GM18508 (cell line): ENCODE measurements around the gene PPP1R12A.
"Not testable (repeated sequence)": the region's sequence is repeated elsewhere in the genome, so short reads cannot be mapped to it uniquely, and the experiment has no call there.

Experiments
- ATAC-seq: cut with Tn5 transposase; IDR thresholded peaks from one replicate; pipeline ENCODE4 v1.9.1; 2021; ENCODE audit warnings: moderate number of reproducible peaks; ENCODE audit not compliant: insufficient read depth, unreplicated experiment

The PPP1R12A gene

DNA sequence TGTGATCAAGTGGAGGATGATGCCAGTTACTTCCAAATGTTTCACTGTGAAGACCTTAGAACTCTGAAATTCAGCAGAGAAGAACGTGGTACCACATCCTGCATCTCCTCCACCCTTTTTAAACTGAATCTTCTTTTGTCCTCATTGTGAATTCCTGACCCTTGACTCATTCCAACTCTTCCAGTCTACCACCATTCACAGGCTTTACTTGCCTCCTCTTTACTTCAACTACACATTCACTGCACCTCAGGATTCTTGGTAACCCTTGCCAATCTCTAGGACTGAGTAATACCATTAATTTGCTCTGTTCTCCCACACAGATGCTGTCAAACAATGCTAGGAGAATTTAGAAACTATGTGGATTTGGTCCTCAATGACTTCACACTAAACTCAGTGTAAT lies 37.3 kb downstream of the PPP1R12A start:
- no peak for ATAC-seq

DNA sequence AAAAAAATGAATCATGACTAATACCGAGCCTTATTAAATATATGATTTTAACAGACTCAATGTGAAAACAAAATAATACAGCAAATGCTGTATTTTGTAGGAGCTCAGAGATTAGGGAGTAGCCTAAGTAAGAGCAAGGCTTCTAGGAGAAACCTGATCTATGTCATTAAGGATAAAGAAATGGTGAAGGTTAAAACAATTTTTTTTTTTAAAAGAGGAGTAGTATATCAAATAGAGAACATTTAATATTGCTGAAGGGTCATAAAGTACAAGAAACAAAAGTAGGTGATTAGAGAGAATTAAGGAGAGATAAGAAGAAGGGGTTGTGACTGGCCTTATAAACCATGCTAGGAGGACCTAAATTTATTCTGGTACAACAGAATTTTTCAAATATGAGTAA lies 39.1 kb downstream of the PPP1R12A start:
- no peak for ATAC-seq

DNA sequence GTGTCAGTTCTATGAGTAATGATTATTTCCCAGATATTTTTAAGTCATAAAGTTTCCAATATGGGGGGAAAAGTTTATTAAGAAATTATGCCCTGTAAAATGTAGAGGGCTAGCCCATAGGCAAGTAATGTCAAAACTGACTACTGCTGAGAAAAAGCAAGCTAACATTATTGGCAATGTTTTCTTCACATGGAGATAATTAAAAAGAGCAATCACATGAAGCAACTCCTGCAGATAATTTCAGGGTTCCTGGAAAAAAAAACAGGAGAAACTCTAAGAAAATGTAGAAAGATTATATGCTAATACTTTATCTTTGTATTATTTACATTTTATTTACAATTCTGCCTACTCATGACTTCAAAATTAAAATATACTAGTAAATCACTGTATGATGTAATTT lies 39.8 kb downstream of the PPP1R12A start:
- no peak for ATAC-seq

DNA sequence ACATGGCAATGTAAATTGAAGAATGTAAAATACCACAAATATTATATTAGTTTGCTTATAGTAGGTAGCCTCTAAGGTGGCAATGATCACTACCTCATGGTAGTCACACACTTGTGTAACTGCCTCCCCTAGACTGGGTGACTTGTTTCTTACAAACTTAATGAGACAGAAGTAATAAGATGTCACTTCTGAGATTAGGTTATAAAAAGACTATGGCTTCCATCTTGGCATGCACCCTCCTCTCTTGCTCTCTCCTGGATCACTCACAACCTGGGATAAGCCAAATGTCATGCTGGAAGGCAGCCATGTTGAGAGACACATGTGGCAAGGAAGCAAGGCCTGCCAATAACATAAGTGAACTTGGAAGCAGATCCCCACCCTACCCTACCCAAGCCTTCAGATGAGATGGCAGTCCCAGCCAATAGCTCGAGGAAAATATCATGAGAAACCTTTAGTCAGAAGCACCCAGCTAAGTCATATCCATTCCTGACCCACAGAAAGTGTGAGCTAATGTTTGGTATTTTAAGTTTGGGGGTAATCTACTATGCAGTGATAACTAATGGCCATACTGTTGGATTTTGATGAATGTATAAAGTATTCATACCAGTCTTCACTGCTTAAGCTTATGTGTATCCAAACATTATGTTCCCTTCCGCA lies 43.3 kb downstream of the PPP1R12A start:
- no peak for ATAC-seq

DNA sequence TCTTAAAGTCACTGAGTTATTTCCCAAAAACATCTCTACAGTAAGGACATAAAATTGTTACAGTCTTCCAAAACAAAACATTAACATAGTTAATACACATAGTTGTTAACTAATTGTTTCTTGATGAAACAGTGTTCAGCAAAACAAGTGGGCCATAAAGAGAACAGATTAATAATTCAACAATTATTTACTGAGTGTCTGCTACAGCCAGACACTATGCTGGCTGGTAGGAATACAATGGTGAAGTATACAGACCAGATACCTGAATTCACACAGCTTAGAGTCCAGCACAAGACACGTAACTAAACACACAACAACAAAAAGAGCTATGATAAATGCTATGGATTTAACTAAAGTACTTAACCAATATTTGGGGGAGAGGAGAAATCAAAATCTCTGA lies 47.0 kb downstream of the PPP1R12A start:
- ATAC-seq = no peak

DNA sequence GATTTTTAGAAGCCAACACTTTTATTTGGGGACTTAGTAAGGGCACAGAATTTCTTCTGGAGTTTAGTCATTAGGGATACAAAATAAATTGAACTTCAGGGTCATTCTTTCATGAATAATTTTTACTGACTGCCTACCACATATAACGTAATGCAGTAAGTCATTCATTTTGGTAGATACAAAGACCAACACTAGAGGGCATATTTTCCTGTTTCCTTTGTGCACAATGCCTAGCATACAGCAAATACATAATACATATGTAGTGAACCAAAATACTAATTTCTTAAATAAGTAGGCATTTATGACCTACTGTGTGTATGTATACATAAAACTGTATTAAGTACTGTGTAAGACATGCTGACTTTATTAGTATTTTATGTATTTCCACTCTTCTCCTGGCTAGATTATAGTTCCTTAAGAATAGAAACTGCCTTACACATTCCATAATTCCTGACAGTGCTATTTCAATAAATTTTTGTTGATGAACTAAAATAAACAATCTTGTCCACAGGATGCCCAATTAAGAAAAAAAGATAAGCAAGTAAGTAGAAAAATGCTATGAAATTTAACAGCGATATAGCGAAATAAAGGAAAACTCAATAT lies 47.9 kb downstream of the PPP1R12A start:
- ATAC-seq = no peak

DNA sequence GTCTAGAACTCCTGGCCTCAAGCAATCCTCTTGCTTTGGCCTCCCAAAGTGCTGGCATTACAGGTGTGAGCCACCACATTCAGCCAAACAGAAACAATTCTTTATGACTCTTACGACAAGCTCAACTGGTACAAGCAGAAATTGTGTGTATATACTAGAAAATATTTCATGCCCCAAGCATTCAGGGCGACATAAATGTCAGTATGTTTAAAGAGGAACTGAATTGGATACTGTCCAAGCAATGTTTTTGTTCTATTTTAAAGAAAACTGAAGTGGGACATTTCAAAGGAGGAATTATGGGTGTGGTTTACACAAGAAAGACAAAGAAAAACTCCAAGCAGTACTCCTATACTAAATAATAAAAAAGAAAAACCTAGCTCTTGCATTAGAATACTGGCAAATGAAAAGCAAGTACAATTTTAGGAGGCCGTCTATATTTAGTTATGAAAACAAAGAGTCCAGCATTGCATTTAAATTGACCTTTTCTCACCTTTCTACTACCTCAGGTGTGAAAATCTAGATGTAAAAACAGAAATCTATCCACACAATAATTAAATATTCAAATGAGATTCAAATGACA lies 48.9 kb downstream of the PPP1R12A start:
- ATAC-seq = no peak

DNA sequence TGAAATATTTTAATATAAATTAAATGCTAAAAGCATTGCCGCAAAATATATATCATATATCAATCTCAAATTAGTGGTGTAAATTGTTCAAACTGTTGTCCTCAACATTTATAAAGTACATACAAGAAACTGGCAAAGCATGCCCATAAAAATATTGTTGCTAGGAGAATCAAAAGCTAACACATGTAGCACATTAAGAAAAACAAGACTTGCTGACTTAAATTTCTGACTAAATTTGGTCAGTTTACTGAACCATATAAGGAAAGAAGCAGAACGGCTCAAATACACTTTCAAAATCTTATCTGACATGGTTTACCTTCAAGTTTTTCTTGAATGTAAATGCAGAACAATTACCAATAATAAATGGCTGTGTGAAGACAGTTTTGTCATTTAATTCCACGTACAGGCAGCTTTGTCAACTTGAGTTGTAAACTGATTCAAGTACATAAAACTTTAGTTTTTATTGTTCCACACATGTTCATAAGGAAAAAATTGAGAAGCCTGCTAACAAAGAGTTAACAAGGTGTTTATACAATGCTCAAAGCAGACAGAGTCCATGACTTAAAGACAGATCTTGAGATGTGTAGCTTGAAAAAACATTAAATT lies 50.4 kb downstream of the PPP1R12A start:
- no peak for ATAC-seq

DNA sequence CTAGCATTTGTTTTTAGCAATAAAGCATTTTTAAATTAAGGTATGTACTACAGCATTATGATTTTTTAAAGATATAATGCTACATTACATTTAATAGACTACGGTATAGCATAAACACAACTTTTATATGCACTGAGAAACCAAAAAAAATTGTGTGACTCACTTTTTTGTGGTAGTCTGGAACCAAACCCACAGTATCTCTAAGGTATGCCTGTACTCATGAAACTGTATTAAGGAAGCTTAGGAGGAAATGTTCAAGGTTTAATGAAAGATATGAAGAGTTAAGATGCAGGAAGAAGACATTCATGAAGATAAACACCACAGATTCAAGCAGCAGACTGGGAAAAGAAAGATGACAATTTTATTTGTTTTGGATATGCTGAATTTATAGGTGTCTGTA lies 51.7 kb downstream of the PPP1R12A start:
- ATAC-seq = no peak

DNA sequence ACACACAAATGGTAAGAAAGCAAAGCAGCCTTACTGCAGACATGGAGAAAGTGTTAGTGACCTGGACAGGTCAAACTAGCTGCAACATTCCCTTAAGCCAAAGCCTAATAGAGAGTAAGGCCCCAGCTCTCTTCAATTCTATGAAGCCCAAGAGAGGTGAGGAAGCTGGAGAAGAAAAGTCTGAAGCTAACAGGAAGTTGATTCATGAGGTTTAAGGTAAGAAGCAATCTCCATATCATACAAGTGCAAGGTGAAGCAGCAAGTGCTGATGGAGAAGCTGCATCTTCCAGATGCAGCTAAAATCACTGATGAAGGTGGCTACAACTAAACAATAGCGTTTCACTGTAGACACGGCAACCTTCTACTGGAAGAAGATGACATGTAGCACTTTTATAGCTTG lies 53.5 kb downstream of the PPP1R12A start:
- ATAC-seq = no peak

DNA sequence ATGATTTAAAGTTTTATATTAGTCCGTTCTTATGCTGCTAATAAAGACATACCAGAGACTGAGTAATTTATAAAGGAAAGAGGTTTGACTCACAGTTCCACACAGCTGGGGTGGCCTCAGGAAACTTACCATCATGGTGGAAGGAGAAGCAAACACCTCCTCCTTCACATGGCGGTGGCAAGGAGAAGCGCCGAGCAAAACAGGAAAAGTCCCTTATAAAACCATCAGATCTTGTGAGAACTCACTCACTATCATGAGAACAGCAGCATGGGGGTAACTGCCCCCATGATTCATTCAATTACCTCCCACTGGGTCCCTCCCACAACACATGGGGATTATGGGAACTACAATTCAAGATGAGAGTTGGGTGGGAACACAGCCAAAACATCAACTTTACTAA lies 56.4 kb downstream of the PPP1R12A start:
- not testable (repeated sequence) for ATAC-seq

DNA sequence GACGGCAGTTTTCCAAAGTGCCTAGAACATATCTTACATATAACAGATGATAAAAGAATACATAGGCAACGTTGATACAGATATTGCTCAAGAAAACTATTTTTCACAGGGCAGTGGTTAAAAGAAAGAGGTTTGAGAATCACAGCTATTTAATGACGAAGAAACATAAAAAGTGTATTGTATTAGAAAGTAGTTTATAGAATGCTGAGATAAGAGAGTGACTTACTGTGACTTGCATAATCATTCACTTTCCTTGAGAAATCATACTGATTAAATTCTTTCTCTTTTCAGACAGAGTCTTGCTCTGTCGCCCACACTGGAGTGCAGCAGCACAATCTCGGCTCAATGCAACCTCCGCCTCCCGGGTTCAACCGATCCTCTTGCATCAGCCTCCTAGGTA lies 57.7 kb downstream of the PPP1R12A start:
- ATAC-seq = no peak

DNA sequence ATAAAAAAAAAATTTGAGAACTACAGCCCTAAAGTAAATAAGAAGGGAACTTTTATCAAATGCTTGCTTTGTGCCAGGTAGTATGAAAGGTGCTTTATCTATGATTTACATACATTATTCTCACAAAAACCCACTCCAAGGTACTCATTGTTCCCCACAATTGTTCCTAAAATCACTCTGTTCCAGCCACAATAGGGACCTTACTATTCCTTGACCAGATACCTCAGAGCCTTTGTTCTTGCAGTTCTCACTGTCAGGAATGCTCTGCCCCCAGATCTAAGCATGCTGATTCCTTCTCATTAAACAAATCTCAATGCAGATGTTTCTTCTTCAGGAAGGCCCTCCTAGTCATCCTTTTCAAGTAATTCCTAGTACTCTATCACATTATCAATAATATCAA lies 60.2 kb downstream of the PPP1R12A start:
- ATAC-seq = no peak

DNA sequence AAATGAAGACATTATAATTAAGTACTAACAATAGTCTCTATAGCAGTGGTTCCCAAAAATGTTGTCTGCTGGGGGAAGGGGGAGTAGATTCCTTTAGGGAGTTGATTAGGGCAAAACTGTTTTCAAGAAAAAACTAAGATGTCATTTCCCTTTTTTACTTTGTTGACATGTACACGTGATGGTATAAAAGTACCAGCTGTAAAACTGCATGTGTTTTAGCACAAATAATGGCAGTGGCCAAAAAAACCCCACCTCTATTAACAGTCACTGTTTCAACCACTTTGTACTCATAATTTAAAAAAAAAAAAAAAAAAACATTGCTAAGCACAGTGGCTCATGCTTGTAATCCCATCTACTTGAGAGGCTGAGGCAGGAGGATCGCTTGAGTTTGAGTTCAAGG lies 61.7 kb downstream of the PPP1R12A start:
- ATAC-seq = no peak

DNA sequence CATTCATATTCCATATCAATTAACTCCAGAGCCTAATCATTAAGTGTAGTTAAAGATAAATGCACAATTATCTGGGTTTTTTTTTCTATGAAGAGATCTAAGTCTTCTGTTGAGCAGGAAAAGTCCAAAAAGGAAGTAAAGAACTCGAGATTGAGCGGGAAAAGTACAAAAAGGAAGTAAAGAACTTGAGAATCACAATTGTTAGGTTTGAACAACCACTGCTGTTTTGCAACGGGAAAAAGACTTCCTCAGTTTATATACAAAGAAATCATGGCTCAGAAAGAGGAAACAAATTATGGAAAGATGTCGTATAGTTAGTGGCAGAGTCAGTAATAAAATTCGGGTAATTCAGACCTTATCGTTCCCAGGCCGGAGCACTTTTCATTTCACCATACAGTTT lies 63.3 kb downstream of the PPP1R12A start:
- ATAC-seq = no peak

DNA sequence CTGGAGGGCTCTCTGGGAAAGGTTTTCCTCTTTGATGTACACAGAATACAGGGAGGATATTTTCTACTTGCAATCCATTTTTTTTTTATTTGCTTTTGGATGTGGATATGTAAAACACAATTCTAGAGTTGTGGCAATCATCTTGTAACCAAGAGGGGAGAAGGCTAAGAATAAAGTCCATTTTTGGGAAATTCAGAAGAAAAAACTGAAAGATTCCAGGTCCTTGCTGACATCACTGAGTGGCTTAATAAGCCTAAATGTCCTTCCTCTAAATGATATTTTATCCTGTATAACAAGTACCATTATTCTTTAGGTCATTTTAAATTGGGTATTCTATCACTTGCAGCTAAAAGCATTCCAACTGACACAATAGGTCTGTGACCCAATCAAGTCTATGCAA lies 64.0 kb downstream of the PPP1R12A start:
- ATAC-seq = no peak

DNA sequence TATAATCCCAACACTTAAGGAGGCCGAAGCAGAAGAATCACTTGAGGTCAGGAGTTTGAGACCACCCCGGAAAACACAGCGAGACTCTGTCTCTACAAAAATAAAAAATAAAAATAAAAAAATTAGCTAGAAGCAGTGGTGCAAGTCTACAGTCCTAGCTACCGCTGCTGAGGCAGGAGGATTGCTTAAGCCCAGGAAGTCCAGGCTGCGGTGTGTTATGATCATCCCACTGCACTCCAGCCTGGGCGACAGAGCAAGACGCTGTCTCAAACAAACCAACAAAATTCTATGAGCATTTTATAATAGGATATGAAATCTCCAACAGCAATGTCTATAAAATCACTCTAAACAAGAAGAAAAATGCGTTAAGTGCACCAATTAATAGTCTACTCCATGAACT lies 75.3 kb downstream of the PPP1R12A start:
- no peak for ATAC-seq

DNA sequence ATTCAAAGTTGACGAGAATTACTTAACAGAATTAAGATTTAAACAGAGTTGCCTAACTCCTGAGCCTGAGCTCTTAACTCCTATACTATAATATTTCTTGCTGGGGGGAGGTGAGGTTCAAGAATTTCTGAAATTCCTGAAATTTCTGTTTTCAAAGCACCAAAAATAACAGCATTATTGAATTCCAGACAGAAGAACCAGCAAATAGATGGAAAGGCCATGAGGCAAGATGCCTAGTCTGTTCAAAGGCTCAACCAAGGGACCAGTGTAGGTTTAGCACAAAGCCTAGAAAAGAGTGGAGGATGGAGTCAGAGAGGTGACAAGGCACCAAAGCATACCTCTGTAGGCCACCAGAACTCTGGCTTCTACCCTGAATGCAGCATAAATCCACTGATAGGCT lies 76.4 kb downstream of the PPP1R12A start:
- no peak for ATAC-seq

DNA sequence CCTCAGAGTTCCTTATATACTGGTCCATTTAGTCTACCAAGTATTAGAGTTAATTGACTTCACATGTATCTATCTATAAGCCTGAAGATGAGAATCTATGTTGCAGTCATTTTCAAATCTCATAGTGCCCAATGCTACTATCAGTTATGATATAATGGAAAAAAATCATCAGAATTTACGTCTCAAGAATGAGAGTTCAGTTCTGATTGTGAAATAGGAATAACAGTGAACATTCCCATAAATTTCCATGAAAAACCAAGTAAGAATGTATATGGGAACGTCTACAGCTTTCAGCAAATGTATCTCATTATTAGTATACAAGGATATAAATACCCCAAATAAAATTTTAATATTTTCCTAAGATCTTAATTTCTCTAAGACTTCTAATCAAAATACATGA lies 77.2 kb downstream of the PPP1R12A start:
- no peak for ATAC-seq

DNA sequence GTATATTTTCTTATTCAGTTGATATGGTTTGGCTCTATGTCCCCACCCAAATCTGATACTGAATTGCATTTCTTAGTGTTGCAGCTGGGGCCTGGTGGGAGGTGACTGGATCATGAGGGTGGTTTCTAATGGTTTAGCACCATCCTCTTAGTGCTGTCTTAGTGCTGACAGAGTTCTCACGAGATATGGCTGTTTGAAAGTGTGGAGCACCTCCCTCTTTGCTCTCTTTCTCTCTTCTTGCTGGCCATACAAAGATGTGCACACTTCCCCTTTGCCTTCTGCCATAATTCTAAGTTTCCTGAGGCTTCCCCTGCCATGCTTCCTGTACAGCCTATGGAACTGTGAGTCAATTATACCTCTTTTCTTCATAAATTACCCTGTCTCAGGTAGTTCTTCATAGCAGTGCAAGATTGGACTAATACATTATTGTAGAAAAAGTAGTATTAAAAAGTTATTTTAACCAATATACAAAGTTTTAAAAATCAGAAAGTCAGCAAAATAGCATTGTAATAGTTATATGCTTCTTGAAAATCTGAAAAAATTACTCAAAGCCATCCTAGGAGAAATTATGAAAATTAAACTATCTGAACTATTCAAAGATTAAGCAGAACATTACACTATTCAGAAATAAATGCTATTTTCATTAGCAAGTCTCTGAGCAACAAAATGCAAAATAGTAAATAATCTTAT lies 84.1 kb downstream of the PPP1R12A start:
- no peak for ATAC-seq

DNA sequence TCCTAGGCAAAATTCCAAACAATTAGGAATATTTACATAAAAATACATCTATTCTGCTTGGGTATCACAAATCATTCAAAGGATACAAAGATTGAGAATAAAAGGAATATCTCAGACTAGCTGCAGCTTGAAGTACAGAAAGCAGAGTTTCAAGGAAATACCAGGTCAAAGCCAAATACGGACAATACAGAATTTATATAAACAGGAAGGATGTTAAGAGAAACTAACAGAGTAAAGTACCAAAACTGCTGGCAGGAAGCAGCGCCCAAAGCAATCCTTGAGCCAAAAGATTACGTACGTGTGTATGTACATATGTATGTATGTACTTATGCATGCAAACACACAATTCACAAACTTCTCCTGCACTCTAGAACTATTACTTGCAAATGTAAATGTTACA lies 86.6 kb downstream of the PPP1R12A start:
- no peak for ATAC-seq
